HG02610 (cell line): ENCODE measurements around the gene CCDC92.

Experiments
- ATAC-seq: cut with Tn5 transposase; IDR thresholded peaks from one replicate; pipeline ENCODE4 v1.9.1; 2021; ENCODE audit warnings: mild to moderate bottlenecking, moderate library complexity; ENCODE audit not compliant: unreplicated experiment

CCDC92 gene

DNA sequence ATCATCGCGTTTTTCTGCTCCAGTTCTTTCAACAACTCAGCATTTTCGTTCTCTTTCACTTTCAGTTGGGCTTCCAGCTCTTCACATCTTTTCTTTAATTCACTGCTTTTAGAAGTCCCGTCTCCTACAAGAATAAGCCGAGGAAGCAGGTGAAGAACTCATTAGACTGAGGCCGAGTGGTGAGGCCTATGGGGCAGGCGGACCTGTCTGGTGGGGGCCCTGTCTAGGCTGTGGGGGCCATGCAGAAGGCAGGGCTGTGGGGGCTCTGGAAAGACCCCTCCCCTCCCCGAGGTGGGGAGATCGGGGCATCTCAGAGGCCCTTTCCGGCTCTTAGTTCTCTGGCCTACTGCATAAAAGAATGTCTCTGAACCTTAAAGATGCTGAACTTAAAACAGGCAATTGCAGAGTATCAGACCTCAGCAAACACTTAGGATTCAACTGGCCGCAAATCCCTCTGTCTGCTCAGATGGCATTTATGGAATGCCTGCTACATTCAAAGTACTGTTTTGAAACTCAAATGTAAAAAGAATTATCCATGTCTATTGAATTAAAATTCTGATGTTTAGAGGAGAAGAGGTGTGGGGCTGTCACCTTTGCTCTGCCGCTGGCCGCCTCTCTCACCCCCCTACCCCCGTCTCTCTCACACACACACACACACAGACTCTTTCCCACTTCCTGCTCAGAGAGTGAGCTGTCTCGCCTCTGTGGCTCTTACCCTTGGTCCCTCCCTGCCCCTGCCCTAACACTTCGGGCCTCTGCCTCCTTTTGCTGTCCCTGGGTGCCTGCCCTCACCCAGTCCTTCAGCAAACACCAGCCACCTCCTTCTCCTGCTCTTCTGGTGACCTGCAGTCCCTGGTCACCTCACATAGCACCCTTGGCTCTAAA lies 34.7 kb downstream of the CCDC92 start:
- ATAC-seq: no peak

DNA sequence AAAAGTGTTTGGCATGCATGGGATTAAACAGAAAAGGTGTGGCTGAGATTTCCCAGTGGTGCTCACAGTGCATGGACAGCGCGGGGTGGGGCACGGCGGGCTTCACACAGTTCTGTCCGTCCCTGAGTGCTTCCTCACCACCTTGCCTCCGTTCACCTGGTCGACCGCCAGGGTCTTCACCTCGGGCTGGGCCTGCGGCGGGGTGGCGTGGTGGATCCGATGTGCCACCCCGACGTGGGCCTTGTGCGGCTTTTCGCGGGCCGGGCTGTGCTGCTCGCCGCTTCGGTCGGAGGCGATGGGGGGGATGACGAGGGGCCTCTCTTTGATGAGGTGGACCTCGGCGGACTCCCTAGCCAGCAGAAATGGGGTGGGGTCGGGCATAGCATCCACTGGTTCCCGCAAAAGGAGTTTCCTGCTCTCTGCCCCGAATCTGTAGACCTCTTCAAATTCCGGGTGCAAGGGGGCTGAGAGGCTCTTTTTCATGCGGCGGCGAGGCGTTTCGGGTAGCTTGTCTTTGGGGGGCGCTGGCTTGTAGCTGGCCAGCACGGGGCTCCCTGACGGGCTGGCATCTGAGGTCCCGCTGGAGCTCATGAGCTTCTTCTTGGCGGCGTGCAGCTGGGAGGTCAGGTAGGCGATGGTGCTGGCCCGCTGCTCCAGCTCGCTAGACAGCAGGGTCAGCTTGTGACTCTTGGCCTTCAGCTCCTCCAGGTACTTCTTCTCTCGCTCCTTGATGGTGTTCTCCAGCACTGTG lies 35.5 kb downstream of the CCDC92 start:
- no peak for ATAC-seq

DNA sequence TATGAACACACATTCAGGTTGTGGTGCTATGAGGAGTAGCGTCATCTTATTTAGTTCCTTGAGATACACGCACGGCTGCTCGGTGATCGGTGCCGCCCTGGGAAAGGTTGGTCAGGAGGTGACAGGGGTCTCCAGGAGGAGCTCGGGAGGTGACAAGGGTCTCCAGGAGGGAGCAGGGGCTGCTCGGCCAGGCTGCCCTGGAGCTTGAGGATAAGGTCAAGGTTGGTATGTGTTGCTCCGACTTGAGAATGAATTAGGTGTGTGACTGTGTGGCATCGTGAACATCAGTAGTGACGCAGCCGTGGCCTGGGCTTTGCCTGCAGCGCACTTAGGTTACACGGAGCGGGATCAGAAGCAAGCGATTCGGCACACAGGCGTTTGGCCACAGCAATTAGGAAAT lies 36.2 kb downstream of the CCDC92 start:
- no peak for ATAC-seq

DNA sequence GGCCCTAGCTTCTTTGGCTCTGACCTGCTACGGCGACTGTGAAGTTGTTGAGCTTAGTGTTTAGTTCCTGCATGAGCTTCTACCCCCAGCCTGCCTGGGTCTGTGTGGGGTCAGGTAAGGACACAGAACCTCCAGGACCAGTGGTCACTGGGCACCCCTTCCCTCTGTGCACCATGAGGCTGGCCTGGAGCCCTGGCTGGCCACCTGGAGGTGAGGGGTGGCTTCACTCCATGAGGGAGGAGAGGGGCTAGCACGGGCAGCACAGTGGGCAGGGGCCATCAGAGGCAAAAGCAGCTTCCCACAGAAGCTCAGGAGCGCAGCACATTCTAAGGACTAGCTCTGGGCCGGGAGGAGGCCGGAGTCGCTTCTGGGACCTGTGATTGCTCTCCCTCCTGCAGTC lies 36.7 kb downstream of the CCDC92 start:
- ATAC-seq: no peak

DNA sequence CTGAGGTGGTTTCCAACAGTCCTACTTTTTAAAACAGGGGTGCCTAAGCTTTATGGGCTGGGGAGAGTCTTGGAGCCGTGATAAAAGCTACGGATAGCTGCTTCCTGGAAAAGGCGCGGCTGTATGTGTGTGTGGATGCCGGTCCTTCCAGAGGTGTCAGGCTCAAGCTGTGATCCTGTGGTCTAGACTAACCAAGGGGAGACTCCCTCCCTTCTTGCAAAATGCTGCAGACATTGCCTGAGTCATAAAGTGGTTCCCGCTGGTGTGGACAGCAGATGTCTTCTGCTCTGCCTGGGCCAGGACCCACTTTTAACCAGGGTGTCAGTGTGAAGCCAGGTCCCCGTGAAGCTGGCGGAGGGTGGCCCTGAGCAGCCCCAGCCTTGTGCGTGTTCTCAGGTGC lies 37.8 kb downstream of the CCDC92 start:
- ATAC-seq: no peak

DNA sequence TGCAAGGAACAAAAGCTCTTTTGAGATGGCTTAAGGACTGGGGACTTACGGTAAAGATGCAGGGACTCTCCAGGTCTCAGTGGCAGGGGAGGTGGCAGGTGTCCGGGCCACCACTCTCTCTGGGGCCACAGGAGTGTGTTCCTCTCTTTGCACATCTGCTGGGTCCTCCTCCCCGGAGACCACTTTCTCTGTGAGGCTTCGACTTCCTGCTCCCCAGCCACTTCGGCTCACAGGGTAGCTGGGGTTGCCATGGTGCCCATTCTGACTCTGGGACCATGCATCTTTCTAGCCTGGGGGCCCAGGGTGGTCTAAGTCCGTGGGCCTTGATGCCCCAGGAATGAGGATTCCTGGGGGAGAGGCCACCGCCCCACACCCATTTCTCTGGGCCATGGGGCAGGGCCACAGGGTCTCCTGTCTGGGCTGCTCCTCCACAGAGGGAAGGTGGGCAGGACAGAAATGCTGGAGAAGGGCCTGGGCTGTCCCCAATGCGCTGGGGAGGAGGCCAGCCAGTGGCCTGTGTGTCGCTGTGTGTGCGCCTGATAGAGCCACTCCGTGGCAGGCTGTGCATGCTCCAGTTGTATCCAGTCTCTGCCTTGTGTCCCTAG lies 38.5 kb downstream of the CCDC92 start:
- no peak for ATAC-seq

DNA sequence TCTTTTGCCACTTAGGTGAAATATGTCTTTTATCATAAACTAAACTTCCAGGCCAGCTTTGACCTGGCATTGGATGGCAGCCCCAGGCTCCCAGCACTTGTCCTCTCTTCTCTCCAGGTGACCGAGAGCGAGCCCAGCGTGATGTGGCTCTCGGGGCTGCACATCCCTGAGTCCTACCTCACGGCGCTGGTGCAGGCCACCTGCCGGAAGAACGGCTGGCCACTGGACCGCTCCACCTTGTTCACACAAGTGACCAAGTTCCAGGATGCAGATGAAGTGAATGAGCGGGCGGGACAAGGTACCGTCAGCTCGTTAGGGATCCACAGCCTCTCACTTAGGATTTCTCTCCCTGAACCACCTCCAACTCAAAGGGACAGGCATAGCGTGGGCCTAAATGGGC lies 39.4 kb downstream of the CCDC92 start:
- ATAC-seq: no peak

DNA sequence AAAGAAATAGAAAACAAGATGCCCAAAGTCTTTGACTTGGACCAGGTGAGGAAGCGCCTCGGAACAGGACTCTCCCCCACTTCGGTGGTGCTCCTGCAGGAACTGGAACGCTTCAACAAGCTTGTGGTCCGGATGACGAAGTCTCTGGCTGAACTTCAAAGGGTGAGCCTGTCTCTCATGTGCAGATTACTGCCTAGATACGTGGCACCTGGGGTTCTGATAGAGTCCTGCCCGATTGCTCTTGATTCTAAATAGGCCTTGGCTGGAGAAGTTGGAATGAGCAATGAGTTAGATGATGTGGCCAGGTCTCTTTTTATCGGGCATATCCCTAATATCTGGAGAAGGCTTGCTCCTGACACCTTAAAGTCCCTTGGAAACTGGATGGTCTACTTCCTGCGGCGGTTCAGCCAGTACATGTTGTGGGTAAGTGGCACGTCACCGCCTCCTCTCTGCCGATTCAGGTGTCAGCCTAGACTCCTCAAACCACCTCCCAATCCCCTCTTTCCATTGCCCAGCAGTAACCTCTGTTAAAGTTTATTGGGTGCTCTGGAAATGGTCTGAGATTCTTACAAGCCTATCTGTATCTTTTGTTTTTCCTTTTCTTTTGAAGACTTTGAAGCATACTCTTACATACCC lies 40.8 kb downstream of the CCDC92 start:
- ATAC-seq: no peak

DNA sequence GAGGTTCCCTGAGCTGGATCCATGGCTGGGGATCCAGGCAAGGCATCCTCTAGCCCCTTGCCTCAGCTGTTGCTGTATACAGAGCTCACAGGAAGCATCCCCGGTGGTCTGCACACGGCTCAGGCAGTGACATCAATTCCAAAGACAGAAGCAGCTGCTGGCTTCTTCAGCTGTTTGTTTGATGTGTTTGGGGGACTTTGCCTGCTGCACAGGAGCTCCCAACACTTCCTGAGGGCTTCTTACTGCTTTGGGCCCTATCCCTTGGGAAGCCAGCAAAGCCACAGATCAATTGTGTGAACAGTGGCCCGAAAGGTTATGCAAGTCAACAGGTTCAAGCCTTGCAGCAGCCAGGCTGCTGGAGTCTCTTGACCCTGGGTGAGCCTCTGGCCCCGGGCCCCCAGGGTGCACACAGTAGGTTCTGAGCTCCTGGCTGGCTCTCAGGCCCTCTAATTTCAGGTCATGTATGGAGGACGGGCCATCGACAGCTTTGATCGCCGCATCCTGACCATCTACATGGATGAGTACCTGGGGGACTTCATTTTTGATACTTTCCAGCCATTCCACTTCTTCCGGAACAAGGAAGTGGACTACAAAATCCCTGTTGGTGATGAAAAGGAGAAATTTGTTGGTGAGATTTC lies 42.6 kb downstream of the CCDC92 start:
- no peak for ATAC-seq

DNA sequence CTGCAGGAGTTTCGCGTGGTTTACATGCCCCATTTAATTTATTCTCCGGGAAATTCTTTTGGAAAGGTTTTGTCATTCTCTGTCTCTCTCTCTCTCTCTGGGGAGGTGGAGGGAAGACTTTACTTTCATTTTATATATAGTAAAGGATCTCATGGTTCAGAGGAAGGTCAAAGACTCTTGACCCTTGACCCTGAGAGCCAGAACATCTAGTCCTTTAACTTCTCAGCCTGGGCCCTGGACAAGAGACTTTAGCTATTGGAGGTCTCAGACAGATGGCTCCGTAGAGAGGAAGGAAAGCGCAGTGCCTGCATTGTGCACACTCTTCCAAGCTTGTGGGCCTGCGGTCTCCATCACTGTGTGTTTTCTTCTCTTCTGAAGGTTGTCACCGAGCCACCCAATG lies 43.7 kb downstream of the CCDC92 start:
- no peak for ATAC-seq

DNA sequence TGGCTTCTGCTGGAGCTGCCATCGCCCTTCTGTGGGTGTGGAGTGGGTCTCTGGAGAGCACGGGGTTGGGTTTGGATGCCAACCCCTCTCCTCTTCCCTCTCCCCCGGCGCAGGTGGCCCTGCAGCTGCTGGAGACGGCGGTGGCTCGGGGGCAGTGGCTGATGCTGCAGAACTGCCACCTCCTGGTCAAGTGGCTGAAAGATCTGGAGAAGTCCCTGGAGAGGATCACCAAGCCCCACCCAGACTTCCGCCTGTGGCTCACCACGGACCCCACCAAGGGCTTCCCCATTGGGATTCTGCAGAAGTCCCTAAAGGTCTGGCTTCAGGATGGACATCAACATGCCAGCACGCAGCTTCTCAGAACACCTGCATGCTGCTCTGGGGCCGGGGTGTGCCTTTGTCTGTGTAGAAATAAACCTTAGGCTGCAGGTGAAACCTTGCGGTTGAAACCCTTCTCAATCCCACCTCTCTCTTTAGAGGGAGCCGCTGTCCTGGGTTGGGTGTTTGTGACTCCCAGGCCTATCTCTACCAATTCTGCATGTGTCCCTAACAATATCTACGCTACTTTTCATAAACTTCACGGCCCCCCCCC lies 44.3 kb downstream of the CCDC92 start:
- no peak for ATAC-seq

DNA sequence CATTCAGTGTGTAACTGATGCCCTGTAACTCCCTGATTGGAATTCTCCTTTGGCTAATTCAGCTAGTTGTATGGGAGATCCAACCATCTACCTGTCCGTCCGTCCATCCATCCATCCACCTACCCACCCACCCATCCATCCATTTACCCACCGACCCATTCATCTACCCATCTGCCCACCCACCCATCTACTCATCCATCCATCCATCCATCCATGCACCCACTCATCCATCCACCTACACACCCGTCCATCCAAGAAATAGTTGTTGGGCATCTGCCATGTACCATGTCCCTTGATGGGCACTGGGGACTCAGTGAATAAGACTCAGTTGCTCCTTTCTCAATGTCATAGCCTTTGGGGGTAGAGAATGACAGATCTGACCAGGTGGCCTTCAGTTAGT lies 48.1 kb downstream of the CCDC92 start:
- no peak for ATAC-seq

DNA sequence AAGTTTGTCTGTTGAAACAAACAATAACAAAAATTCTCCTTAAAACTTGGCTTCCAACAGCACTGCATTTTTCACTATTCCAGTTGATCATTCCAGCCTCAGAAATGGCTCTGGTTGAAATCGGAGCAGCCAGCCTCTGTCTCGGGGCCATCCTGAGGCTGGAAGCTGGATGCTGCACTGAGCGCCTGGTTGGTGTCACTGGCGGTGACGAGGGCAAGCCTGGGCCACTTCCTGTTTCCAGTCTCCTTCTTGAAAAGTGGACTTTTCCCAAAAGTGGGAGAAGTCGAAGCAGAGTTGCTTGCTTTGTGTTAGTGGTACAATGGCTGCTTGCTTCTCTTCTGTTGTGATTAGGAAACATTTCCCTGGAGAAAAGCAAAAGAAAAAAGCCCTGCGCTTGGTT lies 48.7 kb downstream of the CCDC92 start:
- no peak for ATAC-seq

DNA sequence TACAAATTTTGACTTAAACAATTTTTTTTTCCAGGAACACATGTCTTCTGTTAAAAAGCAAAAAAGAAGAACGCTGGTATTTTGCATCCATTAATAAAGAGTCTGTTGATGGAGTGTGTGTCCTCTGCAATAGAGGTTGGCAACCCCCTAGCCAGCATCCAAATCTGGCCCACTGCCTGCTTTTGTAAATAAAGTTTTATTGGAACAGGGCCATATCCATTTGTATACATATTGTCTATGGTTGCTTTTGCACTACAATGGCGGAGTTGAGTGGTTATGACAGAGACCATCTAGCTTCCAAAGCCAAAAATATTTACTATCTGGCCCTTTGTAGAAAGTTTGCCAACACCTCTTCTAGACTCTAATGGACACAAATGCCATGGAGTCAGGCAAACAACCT lies 49.6 kb downstream of the CCDC92 start:
- ATAC-seq: no peak

DNA sequence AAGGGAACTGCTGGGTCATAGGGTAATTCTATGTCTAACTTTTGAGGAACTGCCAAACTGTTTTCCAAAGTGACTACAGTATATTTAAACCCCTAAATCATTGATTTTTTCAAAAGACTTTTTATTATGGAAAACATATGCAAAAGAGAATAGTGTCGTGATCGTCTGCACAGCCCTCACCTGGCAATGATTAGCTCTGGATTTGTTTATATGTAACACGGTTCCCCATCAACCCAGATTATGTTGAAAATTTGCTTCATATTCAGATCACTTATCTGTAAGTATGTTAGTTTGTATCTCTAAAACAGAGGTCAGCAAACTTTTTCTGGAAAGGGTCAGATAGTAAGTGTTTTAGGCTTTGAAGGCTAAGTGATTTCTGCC lies 52.7 kb downstream of the CCDC92 start:
- no peak for ATAC-seq

DNA sequence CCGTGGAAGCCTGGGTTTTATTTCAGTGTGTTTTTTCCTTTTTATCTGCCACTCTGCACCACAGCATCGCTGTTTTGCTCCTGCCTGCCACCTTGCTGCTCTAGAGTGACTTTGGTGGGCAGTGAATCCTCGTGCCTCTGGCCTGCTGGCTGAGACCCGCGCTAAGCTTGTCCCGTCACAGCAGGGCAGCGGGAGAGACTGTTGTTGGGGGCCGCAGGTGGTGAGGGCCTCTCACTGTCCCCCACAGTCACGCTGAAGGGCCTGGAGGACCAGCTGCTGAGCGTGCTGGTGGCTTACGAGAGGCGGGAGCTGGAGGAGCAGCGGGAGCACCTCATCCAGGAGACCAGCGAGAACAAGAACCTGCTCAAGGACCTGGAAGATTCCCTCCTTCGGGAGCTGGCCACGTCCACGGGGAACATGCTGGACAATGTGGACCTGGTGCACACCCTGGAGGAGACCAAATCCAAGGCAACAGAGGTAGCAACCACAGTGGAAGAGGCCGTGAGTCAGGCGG lies 55.2 kb downstream of the CCDC92 start:
- ATAC-seq: no peak

DNA sequence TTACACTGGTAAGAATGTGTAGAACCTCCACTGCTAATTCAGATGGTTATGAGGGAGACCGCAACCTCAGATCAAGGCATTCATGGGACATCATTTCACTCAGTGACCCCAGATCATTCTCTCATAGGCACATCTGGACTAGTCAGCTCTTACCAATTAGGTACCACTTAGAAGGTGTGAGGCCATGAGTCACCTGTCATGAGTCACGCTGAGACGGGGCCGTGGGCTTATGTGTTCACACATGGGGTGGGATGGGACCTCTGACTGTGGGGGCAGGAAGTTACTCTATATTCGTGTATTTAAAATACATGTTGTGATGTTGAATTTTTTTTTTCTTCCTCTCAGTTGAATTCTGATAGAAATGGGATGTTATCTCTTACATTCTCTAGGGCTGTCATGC lies 55.9 kb downstream of the CCDC92 start:
- no peak for ATAC-seq

DNA sequence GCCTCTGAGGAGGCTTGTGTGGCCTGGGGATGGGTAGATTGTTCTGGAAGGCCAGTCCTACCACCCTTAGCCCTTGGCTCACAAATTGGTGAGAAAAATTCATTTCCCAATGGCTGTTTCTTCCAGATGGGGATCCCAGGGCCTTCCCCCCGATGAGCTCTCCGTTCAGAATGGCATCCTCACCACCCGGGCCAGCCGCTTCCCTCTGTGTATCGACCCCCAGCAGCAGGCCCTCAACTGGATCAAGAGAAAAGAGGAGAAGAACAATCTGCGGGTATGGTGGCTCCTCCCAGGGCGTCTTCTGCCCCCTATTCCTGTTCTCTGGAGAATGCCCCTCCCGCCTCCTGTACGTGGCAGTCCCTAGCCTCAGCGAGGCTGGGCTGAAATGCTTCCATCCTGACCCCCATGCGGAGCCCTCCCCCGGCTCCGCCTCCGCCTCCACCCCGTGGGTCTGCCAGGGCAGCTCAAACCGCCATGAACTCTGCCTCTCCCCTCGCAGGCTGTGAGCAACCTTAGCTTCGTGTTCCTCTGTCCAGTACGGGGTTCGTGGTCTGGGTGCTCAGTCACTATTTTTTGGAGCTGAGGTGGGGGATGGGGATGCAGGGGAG lies 57.8 kb downstream of the CCDC92 start:
- ATAC-seq: no peak

DNA sequence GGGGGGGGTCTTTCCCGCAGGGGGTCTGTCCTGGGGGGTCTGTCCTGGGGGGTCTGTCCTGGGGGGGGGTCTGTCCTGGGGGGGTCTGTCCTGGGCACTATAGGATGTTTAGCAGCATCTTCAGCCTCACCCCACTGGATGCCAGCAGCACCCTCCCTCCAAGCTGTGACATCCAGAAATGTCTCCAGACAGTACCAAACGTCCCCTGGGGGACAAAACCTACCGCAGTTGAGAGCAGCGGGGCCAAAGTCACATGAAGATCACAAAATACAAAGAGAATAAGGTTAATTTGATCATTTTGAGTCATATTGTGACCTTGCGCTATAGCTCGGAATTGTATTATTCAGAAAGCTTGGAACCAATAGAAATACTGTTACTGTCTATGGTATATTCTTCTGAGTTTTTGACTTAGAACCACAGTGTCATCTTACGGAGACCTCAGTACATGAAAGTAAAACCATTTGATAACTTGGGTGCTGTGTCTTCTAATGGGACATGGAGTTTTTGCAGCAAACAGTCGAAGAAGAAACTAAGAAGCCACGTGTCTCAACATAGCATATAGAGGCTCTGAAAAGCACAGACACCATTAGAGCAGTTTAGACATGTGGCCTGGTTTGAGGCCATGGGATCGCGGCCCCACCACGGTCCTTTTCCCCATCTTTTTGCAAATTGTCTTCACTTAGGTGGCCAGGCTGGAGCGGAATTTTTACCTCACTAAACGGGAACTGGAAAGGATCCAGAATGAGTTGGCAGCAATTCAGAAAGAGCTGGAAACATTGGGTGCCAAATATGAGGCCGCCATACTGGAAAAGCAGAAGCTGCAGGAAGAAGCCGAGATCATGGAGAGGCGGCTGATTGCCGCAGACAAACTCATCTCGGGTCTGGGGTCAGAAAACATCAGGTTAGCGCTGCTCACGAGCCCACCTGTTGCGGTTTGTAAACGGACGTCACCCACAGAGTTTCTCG lies 59.9 kb downstream of the CCDC92 start:
- ATAC-seq: no peak
